Panc1 (cell line): ENCODE data around the gene TNFRSF11A.

ENCODE experiments used
- CTCF ChIP-seq: fragments of 450-650 bp; IDR thresholded peaks from 2 replicates; pipeline ENCODE4 v1.5.1; 2017; ENCODE audit warnings: mild to moderate bottlenecking
- POLR2AphosphoS5 ChIP-seq: IDR thresholded peaks from 2 replicates; pipeline ENCODE4 v1.6.1; 2012; ENCODE audit warnings: mild to moderate bottlenecking, low read depth, low read length, moderate library complexity
- SIN3A ChIP-seq: IDR thresholded peaks from 2 replicates; pipeline ENCODE4 v1.6.1; 2012; ENCODE audit warnings: low read depth, mild to moderate bottlenecking, low read length, moderate library complexity, borderline replicate concordance; ENCODE audit not compliant: insufficient read depth
- TCF7L2 ChIP-seq: IDR thresholded peaks from 2 replicates; pipeline ENCODE4 v1.6.1; 2011; ENCODE audit warnings: mild to moderate bottlenecking, low read depth, low read length, inconsistent platforms

- TF ChIP-seq CTCF (no peak), SIN3A (no peak), POLR2AphosphoS5 (no peak), TCF7L2 (no peak)
Observed at GRCh38 chr18:62384068-62384467, 59.0 kb downstream of the TNFRSF11A start.
